Endothelial cell of umbilical vein (primary cell): ENCODE data around the gene MDN1. TPM values are rescaled to one million over a fixed set of nuclear protein-coding genes. Genes with fewer than 3 reads are reported as not detected.

ENCODE experiments used
- BruUV-seq: library from RNA; stranded (reverse); fragments of 400-500 nt; replicated peaks from 2 replicates; lab custom pipeline; 2021; lab: Mats Ljungman, UMichigan
- CTCF ChIA-PET: fragments of 300-600, 350-600 bp; sonication (Branson Sonifier 250); formaldehyde crosslinking; loops from one replicate; lab custom pipeline; 2021; ENCODE audit warnings: antibody characterized with exemption, inconsistent platforms; lab: Charles Lee
- POLR2A ChIA-PET: fragments of 300-600, 350-600 bp; sonication (Branson Sonifier 250); formaldehyde crosslinking; loops from one replicate; lab custom pipeline; 2021; ENCODE audit warnings: antibody characterized with exemption, inconsistent platforms; lab: Charles Lee
- DNase-seq: peaks from one replicate; pipeline ENCODE4 v3.0.0-alpha.2; 2011; ENCODE audit warnings: low read depth, low spot score
- FAIRE-seq: peaks from 2 replicates; lab custom pipeline; 2011; peaks lifted over from hg19 to GRCh38; lab: Jason Lieb, UNC
- H2AFZ ChIP-seq: 2 replicates; pipeline ENCODE4 v1.6.0; 2012; ENCODE audit warnings: low read depth, low read length, control low read depth, inconsistent platforms
- H3K27ac ChIP-seq: 2 replicates; pipeline ENCODE4 v1.5.1; 2011; ENCODE audit warnings: low read depth, mild to moderate bottlenecking, control low read depth, low read length, moderate library complexity; ENCODE audit not compliant: insufficient read depth
- H3K27me3 ChIP-seq, 2 experiments: 2 replicates each; pipeline versions ENCODE4 v1.6.0 to v1.6.1; 2011; ENCODE audit warnings: low read length in 2 of 2, mixed read lengths in 1 of 2; ENCODE audit not compliant: control insufficient read depth in 2 of 2, insufficient read depth in 2 of 2
- H3K36me3 ChIP-seq, 2 experiments: 2 replicates in 1 of 2; 3 replicates in 1 of 2; pipeline ENCODE4 v1.5.1; 2011; ENCODE audit warnings: low read length in 2 of 2, mild to moderate bottlenecking in 1 of 2, moderate library complexity in 1 of 2; ENCODE audit not compliant: control insufficient read depth in 2 of 2, insufficient read depth in 2 of 2; ENCODE audit errors: extremely low read depth in 1 of 2
- H3K4me1 ChIP-seq: 3 replicates; pipeline ENCODE4 v1.5.1; 2011; ENCODE audit warnings: mild to moderate bottlenecking, low read length; ENCODE audit not compliant: control insufficient read depth, insufficient read depth; ENCODE audit errors: extremely low read depth
- H3K4me2 ChIP-seq: 2 replicates; pipeline ENCODE4 v1.6.1; 2011; ENCODE audit warnings: low read length, control low read depth, mixed read lengths; ENCODE audit not compliant: insufficient read depth
- H3K4me3 ChIP-seq, 3 experiments: fragments of 200-600 bp in 1 of 3; sonication (generic), shearing (Covaris generic) in 1 of 3; replicated peaks in 1 of 3; 2 replicates each; pipeline ENCODE4 v1.5.1; 2011 to 2016; ENCODE audit warnings: control low read depth in 3 of 3, low read length in 3 of 3, mild to moderate bottlenecking in 2 of 3, inconsistent platforms in 1 of 3, low read depth in 1 of 3, moderate library complexity in 1 of 3; ENCODE audit not compliant: insufficient read depth in 1 of 3
- H3K79me2 ChIP-seq: 2 replicates; pipeline ENCODE4 v1.6.0; 2012; ENCODE audit warnings: low read length, inconsistent platforms; ENCODE audit not compliant: control insufficient read depth, insufficient read depth
- H3K9ac ChIP-seq: replicated peaks from 2 replicates; pipeline ENCODE3; 2011; ENCODE audit warnings: low read length, control low read depth; ENCODE audit not compliant: insufficient read depth; ENCODE audit errors: extremely low read depth
- H3K9me1 ChIP-seq: replicated peaks from 3 replicates; pipeline ENCODE4 v1.6.0; 2011; ENCODE audit warnings: mild to moderate bottlenecking, low read length; ENCODE audit not compliant: control insufficient read depth, insufficient read depth; ENCODE audit errors: extremely low read depth
- H3K9me3 ChIP-seq: replicated peaks from 2 replicates; pipeline ENCODE4 v1.5.1; 2012; ENCODE audit warnings: low read length, inconsistent platforms; ENCODE audit not compliant: control insufficient read depth, insufficient read depth
- H4K20me1 ChIP-seq: replicated peaks from 2 replicates; pipeline ENCODE3; 2011; ENCODE audit warnings: mild to moderate bottlenecking, low read length; ENCODE audit not compliant: control insufficient read depth, insufficient read depth; ENCODE audit errors: extremely low read depth
- CTCF ChIP-seq, 2 donors: IDR thresholded peaks; 1 replicate in 1 of 2; 2 replicates in 1 of 2; pipeline ENCODE4 v1.5.1; 2011; ENCODE audit warnings: low read length in 2 of 2, mild to moderate bottlenecking in 2 of 2, moderate library complexity in 2 of 2, control low read depth in 1 of 2, inconsistent platforms in 1 of 2, low read depth in 1 of 2; ENCODE audit not compliant: insufficient read depth in 1 of 2; ENCODE audit errors: extremely low read depth in 1 of 2
- FOS ChIP-seq: IDR thresholded peaks from 2 replicates; pipeline ENCODE4 v1.6.1; 2011; ENCODE audit warnings: mild to moderate bottlenecking, low read length, moderate library complexity, borderline replicate concordance; ENCODE audit not compliant: insufficient read depth
- GATA2 ChIP-seq: IDR thresholded peaks from 2 replicates; pipeline ENCODE4 v1.7.0; 2011; ENCODE audit warnings: low read depth, mild to moderate bottlenecking, moderate library complexity, mixed read lengths, low read length; ENCODE audit not compliant: insufficient read length, insufficient read depth
- JUN ChIP-seq: IDR thresholded peaks from 2 replicates; pipeline ENCODE4 v1.6.1; 2011; ENCODE audit warnings: borderline replicate concordance, low read depth; ENCODE audit not compliant: insufficient read length, insufficient read depth
- MAX ChIP-seq: IDR thresholded peaks from 2 replicates; pipeline ENCODE4 v1.6.1; 2011; ENCODE audit not compliant: insufficient read depth, insufficient read length
- MYC ChIP-seq: IDR thresholded peaks from one replicate; pipeline ENCODE4 v1.6.1; 2011; ENCODE audit warnings: mild to moderate bottlenecking, low read depth, low read length
- POLR2A ChIP-seq: IDR thresholded peaks from 2 replicates; pipeline ENCODE4 v1.6.1; 2012; ENCODE audit warnings: low read depth, mild to moderate bottlenecking, control low read depth, low read length
- POLR2AphosphoS5 ChIP-seq: IDR thresholded peaks from 2 replicates; pipeline ENCODE4 v1.6.1; 2012; ENCODE audit warnings: low read depth, mild to moderate bottlenecking, control low read depth, low read length, moderate library complexity; ENCODE audit not compliant: insufficient read depth
- dilution Hi-C: fragments of 300-500 bp; cut with MboI; formaldehyde crosslinking; loops from one replicate; pipeline ENCODE4 v1.15.0; 2019; ENCODE audit warnings: low sequenced_read_pairs; ENCODE audit not compliant: extremely low pct_ligation_motif_present
- intact Hi-C: fragments of 100-400 bp; cut with micrococcal nuclease; formaldehyde crosslinking; loops from one replicate; pipeline ENCODE4 v1.10.0; 2022
- polyA plus RNA-seq, 4 experiments: library from polyadenylated mRNA; depleted of rRNA in 3 of 4; stranded (reverse) in 3 of 4; unstranded in 1 of 4; fragments of >200 nt; gene quantifications; 2 replicates each; pipeline versions ENCODE4 v1.2.1 to v1.2.3, GENCODE V29; 2011 to 2012; ENCODE audit warnings: missing spikeins in 1 of 4
- total RNA-seq: library from RNA; stranded (reverse); gene quantifications from 2 replicates; pipeline ENCODE4 v1.2.3, GENCODE V29; 2021

Gene MDN1
- total and polyA plus RNA-seq, 2 donors (not counting 3 experiments of a cell fraction or from before 2014, with no cell fraction given), result 9.2 to 39.6 TPM

- dilution Hi-C loops (no loop called here), intact Hi-C loops (no loop called here)
- Histone ChIP-seq H3K79me2 (no peaks in the 10 kb centered on the region), H3K4me1 (no peaks in the 10 kb centered on the region), H3K9me3 (no peaks in the 10 kb centered on the region), H3K4me3 (no peak overlapping the region), H3K4me2 (no peak overlapping the region), H3K9me1 (no peaks in the 10 kb centered on the region), H3K9ac (no peak overlapping the region), H2AFZ (no peak overlapping the region), H4K20me1 (no peaks in the 10 kb centered on the region), H3K27me3 (no peaks in the 10 kb centered on the region), H3K36me3 (peaks cover 8 to 32% of the 10 kb centered on the region in 2 experiments), H3K27ac (no peak overlapping the region)
- TF ChIP-seq MYC (no peak), GATA2 (no peak), MAX (no peak), POLR2A (no peak), JUN (no peak)
- ChIA-PET CTCF (interaction anchor here (0.9 kb wide), 1 partner anchor 9 kb away, joined by 3 read pairs; no protein-coding TSS in a partner anchor), POLR2A (no interaction called here)
- no TSS peak for BruUV-seq
- DNase-seq (no peak), FAIRE-seq (no peak)
These were observed 128.7 kb downstream of the MDN1 start for GRCh38 chr6:89690944-89691324.

- ChIA-PET CTCF (no interaction called here), POLR2A (no interaction called here)
- Histone ChIP-seq H3K9ac (no peak overlapping the region), H3K36me3 (peaks cover 14 to 29% of the 10 kb centered on the region in 2 experiments), H3K4me2 (no peak overlapping the region), H3K79me2 (no peaks in the 10 kb centered on the region), H3K4me1 (no peaks in the 10 kb centered on the region), H3K27ac (no peak overlapping the region), H2AFZ (no peak overlapping the region), H4K20me1 (no peaks in the 10 kb centered on the region), H3K4me3 (no peak overlapping the region), H3K9me1 (no peaks in the 10 kb centered on the region), H3K9me3 (no peaks in the 10 kb centered on the region), H3K27me3 (no peaks in the 10 kb centered on the region)
- no peak for TF ChIP-seq FOS
- no peak for TF ChIP-seq CTCF (IDR thresholded peaks at IDR 0.05; ENCODE audit: extremely low read depth in 1 of 2, insufficient read depth in 1 of 2, low read depth in 1 of 2, low read length in 2 of 2)
- TF ChIP-seq POLR2AphosphoS5, result no peak
- no peak for TF ChIP-seq GATA2
- intact Hi-C loops (no loop called here), dilution Hi-C loops (no loop called here)
- FAIRE-seq, result no peak
- DNase-seq, result peak; percentile 42
- no TSS peak for BruUV-seq
These were observed 129.9 kb downstream of the MDN1 start for GRCh38 chr6:89689732-89690131.
